Hindlimb muscle (tissue), 1 donor: ENCODE data around the gene PGLYRP4. TPM values are rescaled to one million over a fixed set of nuclear protein-coding genes. Genes with fewer than 3 reads are reported as not detected.
"Not testable (repeated sequence)": the region's sequence is repeated elsewhere in the genome, so short reads cannot be mapped to it uniquely, and the experiment has no call there.

ENCODE experiments used
- DNase-seq: peaks from one replicate; pipeline ENCODE4 v3.0.0-alpha.2; 2013
- polyA plus RNA-seq: library from polyadenylated mRNA; unstranded; fragments of 120-200 nt; gene quantifications from one replicate; pipeline ENCODE4 v1.2.1, GENCODE V29; 2013; ENCODE audit not compliant: insufficient read length

The PGLYRP4 gene
- polyA plus RNA-seq, 1 donor = not detected

DNA sequence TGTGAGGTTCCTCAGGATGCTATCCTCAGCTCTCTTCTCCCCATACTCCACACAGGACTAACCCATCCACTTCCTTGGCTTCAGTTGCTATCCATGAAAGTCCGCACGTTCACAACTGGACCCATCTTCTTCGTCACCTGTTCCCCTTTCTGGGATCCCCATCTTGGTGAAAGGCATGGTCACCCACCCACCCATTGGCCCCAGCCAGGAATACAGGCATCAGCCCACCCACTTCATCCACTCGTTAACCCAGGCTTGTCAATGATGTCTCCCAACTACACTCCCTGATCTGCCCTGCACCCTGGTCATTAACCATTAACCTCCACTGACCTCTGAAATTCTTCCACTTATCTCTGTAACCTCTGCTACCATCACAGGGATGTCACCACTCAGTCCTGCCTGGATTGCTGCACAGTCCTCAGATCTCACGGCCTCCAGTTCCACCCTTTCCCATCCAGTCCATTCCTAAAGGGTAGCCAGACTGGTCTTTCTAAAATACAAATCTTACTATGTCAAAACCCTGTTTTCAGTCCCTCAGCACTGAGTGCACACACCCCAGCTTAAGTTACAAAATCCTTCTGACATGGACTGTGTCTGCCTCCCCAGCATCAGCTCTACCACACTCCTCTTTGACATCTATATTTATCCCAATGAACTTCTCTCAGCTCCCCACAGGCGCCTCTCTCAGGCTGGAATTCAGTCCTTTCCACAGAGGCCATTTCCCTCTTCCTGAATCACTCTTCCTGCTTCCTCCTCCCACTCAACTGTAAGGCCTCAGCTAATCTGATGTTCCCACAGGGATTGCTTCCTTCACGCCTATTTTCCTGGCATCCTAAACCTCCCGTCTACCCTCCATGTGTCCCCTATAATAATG, 10.4 kb downstream of the PGLYRP4 start:
- DNase-seq = no peak

GRCh38 chr1:153336650-153337049, 12.0 kb downstream of the PGLYRP4 start:
- DNase-seq = no peak

DNA sequence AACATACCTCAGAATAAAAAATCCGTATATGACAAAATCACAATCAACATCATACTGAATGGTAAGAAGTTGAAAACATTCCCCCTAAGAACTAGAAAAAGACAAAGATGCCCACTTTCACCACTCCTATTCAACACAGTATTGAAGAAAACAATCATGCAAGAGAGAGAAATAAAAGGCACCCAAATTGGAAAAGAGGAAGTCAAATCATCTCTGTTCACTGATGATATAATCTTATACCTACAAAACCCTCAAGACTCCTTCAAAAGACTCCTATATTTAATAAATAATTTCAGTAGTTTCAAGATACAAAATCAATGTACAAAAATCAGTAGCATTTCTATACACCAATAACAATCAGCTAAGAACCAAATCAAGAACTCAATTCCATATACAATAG, 14.7 kb downstream of the PGLYRP4 start:
- no peak for DNase-seq

DNA sequence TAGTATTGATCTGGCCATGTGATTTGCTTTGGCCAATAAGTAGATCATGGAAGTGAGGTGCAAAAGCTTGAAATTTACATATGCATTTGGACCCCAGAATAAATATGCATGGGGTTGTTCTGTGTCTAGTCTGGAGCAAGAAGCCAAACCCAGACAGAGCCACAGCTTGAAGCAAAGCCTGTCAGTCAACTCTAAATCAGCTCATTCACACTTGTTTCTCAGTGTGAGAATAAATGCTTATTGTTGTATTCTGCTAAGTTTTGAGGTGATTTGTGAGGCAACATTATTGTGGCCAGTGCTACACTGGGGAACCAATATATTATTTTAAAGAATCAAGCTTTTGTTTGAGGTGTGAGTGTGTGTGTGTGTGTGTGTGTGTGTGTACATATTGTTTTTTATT, 23.7 kb downstream of the PGLYRP4 start:
- DNase-seq = no peak

DNA sequence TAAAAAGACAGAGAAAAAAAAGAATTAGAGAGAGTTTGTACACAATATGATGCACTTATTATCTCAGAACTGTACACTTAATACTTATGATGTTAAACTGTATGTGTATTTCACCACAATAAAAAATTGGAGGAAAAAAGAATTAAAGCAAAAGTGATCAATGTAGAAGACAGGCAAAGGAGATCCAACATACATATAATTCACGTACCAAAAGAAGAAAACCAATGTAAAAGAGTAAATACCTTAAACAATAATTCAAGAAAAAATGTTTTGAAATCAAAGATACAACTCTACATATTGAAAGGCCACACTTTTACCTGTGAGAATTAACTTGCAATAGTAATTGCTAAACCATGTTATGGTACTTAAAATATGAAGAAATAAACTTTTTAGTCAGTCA, 26.1 kb downstream of the PGLYRP4 start:
- no peak for DNase-seq

DNA sequence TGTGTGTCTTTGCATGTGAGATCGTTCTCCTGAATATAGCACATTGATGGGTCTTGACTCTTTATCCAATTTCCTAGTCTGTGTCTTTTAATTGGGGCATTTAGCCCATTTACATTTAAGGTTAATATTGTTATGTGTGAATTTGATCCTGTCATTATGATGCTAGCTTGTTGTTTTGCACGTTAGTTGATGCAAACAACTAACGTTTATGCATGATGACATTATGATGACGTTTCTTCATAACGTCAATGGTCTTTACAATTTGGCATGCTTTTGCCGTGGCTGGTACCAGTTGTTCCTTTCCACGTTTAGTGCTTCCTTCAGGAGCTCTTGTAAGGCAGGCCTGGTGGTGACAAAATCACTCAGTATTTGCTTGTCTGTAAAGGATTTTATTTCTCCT, 30.5 kb downstream of the PGLYRP4 start:
- DNase-seq = not testable (repeated sequence)

DNA sequence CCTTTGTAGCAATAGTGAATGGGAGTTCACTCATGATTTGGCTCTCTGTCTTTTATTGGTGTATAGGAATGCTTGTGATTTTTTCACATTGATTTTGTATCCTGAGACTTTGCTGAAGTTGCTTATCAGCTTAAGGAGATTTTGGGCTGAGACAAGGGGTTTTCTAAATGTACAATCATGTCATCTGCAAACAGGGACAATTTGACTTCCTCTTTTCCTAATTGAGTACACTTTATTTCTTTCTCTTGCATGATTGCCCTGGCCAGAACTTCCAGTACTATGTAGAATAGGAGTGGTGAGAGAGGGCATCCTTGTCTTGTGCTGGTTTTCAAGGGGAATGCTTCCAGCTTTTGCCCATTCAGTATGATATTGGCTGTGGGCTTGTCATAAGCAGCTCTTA, 32.6 kb downstream of the PGLYRP4 start:
- not testable (repeated sequence) for DNase-seq

DNA sequence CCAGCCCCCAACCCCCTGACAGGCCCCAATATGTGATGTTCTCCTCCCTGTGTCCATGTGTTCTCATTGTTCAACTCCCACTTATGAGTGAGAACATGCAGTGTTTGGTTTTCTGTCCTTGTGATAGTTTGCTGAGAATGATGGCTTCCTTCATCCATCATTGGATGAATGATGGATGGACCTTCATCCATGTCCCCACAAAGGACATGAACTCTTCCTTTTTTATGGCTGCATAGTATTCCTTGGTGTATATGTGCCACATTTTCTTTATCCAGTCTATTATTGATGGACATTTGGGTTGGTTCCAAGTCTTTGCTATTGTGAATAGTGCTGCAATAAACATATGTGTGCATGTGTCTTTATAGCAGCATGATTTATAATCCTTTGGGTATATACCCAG, 34.3 kb downstream of the PGLYRP4 start:
- not testable (repeated sequence) for DNase-seq

GRCh38 chr1:153313288-153313687, 35.4 kb downstream of the PGLYRP4 start:
- no peak for DNase-seq

DNA sequence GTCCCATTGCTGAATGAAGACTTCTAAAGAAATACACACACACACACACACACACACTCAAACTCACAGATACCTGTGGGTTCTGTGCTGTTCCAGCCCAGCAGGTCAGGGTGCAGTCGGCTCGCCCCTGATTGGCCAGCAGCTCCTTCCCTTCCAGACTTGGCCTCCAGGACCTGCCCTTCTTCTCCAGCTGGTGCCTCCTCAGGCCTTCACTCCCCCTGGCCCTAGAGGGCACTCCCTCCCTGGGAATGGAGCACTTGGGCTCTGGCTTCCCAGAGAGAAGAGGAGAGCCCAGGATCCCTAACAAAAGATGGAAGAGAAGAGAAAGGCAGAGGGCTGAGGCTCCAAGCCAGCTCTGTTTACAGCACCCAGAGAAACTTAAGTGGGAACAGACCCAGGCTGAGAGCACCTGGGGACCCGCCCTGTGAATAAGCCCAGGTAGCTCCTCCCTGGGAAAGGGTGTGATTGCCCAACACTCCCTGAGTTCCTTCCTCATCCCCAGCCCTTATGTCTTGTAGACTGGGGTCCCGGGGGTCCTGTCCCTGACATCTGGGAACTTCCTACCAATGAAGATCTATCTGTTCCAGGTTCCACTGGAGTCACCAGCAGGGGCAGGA, 36.0 kb downstream of the PGLYRP4 start, which contains the start of gene PGLYRP3:
Gene PGLYRP3 (minus strand): TSS at position 383 of the 617 bp plus-strand sequence. CDS start 2,287 bp downstream, outside the sequence.
- DNase-seq = no peak

GRCh38 chr1:153310526-153310925, 38.1 kb downstream of the PGLYRP4 start:
- no peak for DNase-seq

- no peak for DNase-seq
Measured at GRCh38 chr1:153309441-153309840, 39.2 kb downstream of the PGLYRP4 start.

DNA sequence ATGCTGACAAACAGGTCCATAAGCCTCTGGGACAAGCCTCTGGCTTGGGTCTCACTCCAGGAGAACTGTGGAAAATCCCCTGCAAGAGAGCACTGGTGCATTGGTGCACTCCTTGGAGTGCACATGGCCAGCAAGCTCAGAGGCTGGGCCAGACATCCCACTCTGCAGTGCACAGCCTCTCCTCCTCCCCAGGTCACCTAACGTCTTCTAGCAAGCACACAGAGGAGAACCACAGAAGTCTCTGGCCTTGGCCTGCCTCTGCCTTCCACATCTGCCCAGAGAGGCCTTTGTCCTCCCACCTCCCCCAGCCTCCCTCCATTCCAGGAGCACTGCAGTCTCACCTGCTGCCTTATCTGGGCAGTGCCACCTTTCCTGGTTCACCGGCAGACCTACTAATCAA, 40.1 kb downstream of the PGLYRP4 start:
- DNase-seq = no peak

- no peak for DNase-seq
Measured at GRCh38 chr1:153307221-153307600, 41.4 kb downstream of the PGLYRP4 start.

DNA sequence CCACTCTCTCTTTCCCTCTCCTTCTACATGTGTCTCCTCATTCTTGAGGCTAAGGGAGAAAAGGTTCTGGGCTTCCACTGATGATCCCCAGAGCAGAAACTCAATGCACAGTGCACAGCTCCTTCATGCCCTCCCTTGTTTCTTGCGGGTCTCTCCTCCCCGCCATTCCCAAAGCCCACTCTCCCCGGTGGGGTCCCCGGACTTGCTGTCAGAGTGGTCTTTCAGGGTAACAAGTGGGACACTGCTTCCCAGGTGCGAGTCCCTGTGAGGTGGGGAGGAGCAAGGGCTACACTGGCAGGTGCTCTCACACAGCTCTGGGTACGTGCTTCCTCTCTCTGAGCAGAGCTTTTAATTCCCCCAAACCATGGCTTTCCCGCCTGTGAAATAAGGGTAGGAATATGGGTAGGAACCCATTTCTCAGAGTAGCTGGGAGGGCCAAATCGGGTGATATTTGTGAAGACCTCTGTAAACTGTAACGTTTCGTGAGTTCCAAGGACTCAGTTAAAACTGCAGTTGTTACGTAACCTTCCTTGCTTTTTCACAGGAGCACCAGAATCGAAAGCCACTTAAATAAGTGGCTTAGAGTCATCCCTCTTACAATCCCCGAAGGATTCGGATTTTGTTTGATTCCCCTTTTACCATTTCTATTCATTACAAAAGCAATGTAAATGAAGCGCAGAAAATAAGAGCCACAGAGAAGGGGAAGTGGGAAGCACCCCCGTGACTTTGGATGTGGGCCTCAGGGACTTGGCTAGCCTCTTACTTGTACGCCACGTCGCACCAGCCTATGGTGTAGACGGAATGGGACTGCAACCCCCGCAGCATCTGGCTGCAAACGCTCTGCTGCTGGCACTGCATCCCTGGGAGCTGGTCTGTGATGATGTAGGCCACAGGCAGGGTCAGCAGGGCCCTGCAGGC, 42.1 kb downstream of the PGLYRP4 start:
- DNase-seq = no peak

- no peak for DNase-seq
Measured at GRCh38 chr1:153305682-153306081, 43.0 kb downstream of the PGLYRP4 start.

- DNase-seq = no peak
Measured at GRCh38 chr1:153302308-153302707, 46.3 kb downstream of the PGLYRP4 start.

- no peak for DNase-seq
Measured at GRCh38 chr1:153293851-153294250, 54.8 kb downstream of the PGLYRP4 start.

- DNase-seq = no peak
Measured at GRCh38 chr1:153293480-153293775, 55.2 kb downstream of the PGLYRP4 start.

DNA sequence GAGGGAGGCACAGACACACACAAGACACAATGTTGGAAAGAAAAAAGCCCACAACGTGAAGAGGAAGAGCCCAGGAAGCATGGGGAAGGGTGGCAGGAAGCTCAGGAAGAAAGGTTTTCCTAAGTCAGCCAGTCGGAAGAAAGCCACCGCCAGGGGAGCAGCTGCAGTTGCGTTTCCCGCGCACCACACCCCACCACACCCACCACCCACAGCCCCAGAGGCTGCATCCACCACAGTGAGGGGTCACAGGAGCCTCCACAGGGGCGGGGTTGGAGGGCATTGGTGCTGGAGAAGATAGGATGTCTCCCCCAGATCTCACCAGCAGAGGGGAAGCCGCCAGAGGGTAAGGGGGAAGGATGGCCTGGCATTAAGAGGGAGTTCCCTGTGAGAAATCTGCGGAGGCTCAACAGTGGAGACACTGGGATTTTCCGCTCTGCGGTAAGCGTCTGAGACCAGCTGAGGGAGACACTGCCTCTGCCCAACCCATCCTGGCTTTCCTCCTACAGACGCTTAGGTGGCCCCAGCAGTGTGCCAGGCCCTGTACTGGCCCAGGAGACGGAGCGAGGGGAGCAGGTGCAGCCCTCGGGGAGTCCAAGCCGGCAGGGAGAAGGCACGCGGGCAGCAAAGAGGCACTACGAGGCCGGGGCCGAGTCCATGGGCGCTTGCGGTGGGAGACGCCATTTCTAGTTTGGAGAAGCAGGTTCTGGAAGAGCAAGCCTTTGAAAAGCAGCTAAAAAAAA, 55.7 kb downstream of the PGLYRP4 start:
- DNase-seq = no peak

- DNase-seq = no peak
Measured at GRCh38 chr1:153292185-153292584, 56.5 kb downstream of the PGLYRP4 start.

DNA sequence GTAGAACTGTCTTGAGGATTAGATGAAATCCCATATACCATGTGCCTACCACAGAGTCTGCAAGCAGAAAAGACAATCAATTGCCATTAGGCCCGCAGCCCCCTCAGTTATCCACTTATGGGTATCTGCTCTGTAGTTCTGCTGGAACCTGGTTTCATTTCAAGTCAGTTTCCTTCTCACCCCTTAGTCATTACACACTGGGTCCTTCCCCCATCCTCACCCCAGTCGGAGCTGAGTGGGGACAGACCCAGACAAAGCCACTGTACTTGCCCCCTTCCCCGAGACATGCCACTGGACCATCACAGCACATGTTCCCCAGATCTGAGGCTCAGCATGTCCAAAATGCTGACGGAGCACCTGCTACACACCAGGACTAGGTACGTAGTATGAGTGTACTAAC, 57.1 kb downstream of the PGLYRP4 start:
- DNase-seq = no peak
